ENCODE measurements around the gene IL1RL2.

GRCh38 chr2:102172745-102173144, 14.1 kb upstream of the IL1RL2 start:
- TF ChIP-seq POLR2A (IDR thresholded peaks at IDR 0.05; ENCODE audit: low read length), result no peak
- no peak for TF ChIP-seq GATA1 (IDR thresholded peaks at IDR 0.05; ENCODE audit: low read depth, low read length)
